Activated CD4-positive, CD25-positive, alpha-beta regulatory T cell (primary cell): ENCODE results near the gene OR51V1.
"Not testable (repeated sequence)": the region's sequence is repeated elsewhere in the genome, so short reads cannot be mapped to it uniquely, and the experiment has no call there.

ENCODE experiments used
- DNase-seq, 4 experiments: peaks; one replicate each; lab custom pipeline; 2025; lab: John Stamatoyannopoulos, UW

The OR51V1 gene, protein sequence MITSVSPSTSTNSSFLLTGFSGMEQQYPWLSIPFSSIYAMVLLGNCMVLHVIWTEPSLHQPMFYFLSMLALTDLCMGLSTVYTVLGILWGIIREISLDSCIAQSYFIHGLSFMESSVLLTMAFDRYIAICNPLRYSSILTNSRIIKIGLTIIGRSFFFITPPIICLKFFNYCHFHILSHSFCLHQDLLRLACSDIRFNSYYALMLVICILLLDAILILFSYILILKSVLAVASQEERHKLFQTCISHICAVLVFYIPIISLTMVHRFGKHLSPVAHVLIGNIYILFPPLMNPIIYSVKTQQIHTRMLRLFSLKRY

GRCh38 chr11:5200582-5200981 lies at the start of gene OR51V1:
Gene OR51V1, minus strand, starts transcription at chr11:5200682. Its CDS starts 0 bp downstream, at chr11:5200682.
- no peak for DNase-seq

- not testable (repeated sequence) for DNase-seq
These were observed 49.4 kb upstream of the OR51V1 start, which contains the start of gene HBG1 for GRCh38 chr11:5249807-5250396. Gene HBG1, minus strand, starts transcription at chr11:5249857. Its CDS starts 53 bp downstream, at chr11:5249804.

- not testable (repeated sequence) for DNase-seq
These were observed 48.0 kb upstream of the OR51V1 start for GRCh38 chr11:5248498-5248897.

- DNase-seq: no peak
These were observed 47.1 kb upstream of the OR51V1 start for GRCh38 chr11:5247472-5248192.

GRCh38 chr11:5246772-5247471 lies 46.4 kb upstream of the OR51V1 start:
- DNase-seq: no peak

DNA sequence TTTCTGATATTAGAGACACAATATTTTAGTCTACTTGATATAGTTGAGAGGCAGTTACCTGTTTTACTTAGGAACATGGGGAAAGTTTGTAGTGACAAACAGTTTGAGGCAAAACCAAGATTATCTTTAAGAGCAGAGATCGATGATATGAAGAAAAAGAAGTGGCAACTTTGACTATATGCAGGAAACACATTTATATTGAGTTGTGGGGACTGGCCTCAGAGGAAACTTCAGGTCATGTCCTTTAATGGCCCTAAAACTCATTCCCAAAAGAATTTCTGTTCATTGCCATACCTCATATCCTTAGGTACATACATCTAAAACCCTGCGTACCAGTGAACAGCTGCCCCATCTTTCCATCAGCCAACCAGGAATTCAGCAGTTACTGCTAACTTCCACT lies 44.7 kb upstream of the OR51V1 start:
- DNase-seq: no peak

DNA sequence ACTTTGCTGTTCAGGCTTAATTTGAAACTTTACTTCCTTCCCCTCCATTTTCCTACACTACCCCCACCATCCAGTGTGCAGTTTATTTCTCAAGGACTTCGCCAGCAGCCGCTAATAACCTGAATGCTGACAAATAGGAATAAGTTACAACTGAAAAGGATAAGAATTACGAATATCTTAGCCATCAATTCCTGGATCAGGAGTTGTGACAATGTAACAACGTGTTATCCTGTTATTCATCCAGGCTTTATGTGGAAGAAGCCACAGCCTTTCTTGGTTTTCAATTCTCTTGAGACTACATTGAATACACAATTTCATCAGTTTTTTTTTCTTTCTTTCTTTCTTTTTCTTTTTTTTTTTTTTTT lies 43.3 kb upstream of the OR51V1 start:
- DNase-seq: no peak

GRCh38 chr11:5242933-5243815 lies 42.7 kb upstream of the OR51V1 start:
- no peak for DNase-seq

GRCh38 chr11:5242208-5242607 lies 41.7 kb upstream of the OR51V1 start:
- DNase-seq: no peak

GRCh38 chr11:5241458-5241857 lies 41.0 kb upstream of the OR51V1 start:
- DNase-seq: no peak

DNA sequence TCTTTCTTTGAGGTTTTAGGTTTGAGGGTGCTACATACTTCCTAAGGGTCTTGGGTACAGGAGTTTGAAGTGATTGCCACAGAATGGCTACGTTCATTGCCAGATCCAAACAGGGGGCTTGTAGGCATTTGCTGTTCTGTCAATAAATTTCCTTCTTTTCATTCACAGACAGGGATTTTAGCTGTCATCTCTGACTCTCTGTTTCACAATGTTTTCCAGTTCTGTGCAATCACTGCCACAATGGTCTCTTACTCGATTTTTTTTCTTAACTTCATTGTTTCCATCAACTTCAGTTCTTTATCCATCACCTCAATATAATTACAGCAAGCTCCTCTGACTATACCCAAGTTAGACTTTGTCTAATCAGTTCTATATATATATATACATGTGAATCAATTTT lies 40.0 kb upstream of the OR51V1 start:
- no peak for DNase-seq

DNA sequence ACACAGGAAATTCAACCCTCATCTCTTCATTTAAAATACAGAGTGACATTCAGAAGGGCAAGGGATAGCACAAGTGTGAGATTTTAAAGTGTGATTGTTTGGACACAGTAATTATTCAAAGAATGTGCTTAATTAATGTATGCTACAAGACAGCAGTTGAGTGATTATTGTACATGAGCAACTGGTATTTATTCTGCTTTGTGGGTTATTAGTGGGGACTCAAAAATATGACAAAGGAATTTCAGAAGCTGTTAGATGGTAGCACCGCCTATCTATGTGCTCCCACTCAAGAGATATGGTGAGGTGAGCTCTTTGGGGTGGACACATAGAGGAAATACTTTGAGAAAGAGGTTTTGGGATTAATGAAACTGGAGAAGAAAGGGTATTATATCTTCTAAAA lies 39.6 kb upstream of the OR51V1 start:
- no peak for DNase-seq

DNA sequence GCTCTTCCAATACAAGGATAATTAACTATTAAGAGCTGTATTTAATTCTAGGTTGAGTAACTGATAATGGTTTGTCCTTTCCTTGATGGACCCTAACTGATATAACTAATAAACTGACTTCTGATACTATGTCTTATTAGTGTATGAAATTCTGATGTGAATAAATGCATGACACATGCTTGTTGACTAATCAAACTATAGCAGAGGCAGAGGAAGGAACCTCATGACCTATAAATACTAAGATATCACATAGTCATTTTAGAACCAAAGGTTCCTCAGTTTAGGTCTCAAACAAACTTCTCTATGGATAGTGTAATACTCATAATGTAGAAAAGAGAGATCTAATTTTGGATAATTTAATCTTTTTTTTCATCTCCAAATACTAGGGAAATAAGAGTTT lies 38.6 kb upstream of the OR51V1 start:
- no peak for DNase-seq

DNA sequence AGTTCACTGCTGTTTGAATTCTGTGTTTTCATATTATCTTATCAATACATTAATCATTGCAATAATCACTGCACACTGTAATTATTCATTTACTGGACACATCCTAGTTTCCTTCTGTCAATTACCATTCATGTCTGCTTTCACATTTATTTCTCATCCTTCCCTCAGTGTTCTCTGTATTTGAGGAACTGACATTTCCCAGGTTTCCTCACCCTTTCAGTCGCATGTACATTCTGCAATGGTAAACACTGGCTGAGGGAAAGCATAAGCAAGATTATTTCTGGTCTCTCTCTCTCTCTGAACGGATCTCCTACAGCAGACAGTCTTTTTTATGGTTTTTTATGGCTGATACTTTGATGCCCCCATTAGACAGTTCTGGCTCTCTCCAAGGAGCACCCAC lies 38.0 kb upstream of the OR51V1 start:
- no peak for DNase-seq

DNA sequence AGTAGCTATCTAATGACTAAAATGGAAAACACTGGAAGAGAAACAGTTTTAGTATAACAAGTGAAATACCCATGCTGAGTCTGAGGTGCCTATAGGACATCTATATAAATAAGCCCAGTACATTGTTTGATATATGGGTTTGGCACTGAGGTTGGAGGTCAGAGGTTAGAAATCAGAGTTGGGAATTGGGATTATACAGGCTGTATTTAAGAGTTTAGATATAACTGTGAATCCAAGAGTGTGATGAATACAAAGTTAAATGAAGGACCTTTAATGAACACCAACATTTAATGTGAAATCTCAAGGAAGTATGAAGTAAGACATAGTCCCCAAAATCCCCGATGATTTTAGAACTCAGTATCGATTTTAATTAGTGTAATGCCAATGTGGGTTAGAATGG lies 36.9 kb upstream of the OR51V1 start:
- no peak for DNase-seq

- no peak for DNase-seq
These were observed 35.0 kb upstream of the OR51V1 start for GRCh38 chr11:5235364-5236095.

DNA sequence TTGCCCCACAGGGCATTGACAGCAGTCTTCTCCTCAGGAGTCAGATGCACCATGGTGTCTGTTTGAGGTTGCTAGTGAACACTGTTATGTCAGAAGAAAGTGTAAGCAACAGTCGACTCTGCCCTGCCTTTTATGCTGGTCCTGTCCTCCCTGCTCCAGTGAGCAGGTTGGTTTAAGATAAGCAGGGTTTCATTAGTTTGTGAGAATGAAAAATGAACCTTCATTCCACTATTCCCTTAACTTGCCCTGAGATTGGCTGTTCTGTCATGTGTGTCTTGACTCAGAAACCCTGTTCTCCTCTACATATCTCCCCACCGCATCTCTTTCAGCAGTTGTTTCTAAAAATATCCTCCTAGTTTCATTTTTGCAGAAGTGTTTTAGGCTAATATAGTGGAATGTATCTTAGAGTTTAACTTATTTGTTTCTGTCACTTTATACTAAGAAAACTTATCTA lies 33.9 kb upstream of the OR51V1 start, which contains the start of gene HBD:
HBD (minus strand) TSS at position 103 of the 454 bp plus-strand sequence; CDS start at position 53, 50 bp downstream.
- DNase-seq: no peak

DNA sequence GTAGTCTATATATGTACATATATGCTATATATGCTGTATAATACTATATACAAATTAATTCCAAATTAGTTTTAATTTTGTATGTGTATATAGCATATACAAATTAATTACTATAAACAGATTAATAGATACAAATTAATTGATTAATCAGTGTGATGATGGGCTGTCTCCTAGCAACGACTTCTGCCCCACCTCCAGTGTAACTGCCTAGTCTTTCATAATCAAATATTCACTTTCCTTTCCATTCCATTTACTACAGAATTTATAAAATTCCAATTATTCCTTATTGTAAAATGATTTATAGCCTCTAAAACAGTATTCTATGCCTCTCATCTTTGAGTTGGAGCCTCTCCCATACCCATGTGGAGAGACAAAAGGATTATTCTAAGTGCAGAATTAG lies 32.8 kb upstream of the OR51V1 start:
- DNase-seq: no peak

GRCh38 chr11:5232821-5233220 lies 32.3 kb upstream of the OR51V1 start:
- no peak for DNase-seq

DNA sequence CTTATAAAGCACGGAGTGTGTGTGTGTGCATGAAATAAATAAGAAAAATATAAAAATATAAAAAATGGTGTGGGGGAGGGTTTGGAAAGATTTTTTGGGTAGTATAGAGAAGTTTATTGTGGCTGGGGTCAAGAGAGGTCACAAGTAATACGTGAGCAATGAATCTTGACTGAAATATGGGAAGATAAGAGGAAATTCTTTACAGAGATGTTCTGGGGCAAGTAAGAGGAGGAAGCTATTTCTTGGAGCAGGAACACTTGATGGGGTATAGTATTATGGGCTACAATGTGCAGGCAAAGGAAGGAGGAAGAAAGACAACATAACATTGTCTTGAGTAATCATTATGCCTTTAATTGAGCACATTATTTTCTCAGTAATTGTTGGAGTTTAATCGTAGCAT lies 31.7 kb upstream of the OR51V1 start:
- no peak for DNase-seq

GRCh38 chr11:5231111-5231510 lies 30.6 kb upstream of the OR51V1 start:
- DNase-seq: no peak
